HepG2 (cell line): ENCODE results near the gene STMN1. TPM values are rescaled to one million over a fixed set of nuclear protein-coding genes. Genes with fewer than 3 reads are reported as not detected.

ENCODE experiments used
- ETV5 ChIP-seq: IDR thresholded peaks from 2 replicates; pipeline ENCODE4 v1.6.1; 2018; ENCODE audit warnings: missing biosample characterization, missing genetic modification reagents, inconsistent platforms, borderline replicate concordance
- FOXJ3 ChIP-seq: sonication (generic); formaldehyde crosslinking; IDR thresholded peaks from 2 replicates; pipeline ENCODE4 v1.4.0; 2020; ENCODE audit warnings: missing genetic modification reagents, mild to moderate bottlenecking, borderline replicate concordance
- IRF2 ChIP-seq: IDR thresholded peaks from 2 replicates; pipeline ENCODE4 v1.6.1; 2018; ENCODE audit warnings: missing genetic modification reagents, missing compliant biosample characterization
- KDM5A ChIP-seq: fragments of 200-600 bp; sonication (generic); IDR thresholded peaks from 2 replicates; pipeline ENCODE4 v1.7.0; 2018; ENCODE audit warnings: antibody characterized with exemption, mild to moderate bottlenecking, low read length, borderline replicate concordance
- MEIS2 ChIP-seq: sonication (generic); formaldehyde crosslinking; IDR thresholded peaks from 2 replicates; pipeline ENCODE4 v1.9.0; 2021; ENCODE audit warnings: mild to moderate bottlenecking, missing genetic modification reagents
- MYNN ChIP-seq: sonication (generic); formaldehyde crosslinking; IDR thresholded peaks from 2 replicates; pipeline ENCODE4 v1.4.0; 2020; ENCODE audit warnings: mild to moderate bottlenecking, low read depth, missing genetic modification reagents
- SAFB2 ChIP-seq: sonication (generic); formaldehyde crosslinking; IDR thresholded peaks from 2 replicates; pipeline ENCODE4 v1.5.1; 2020; ENCODE audit warnings: missing genetic modification reagents, low read depth, mild to moderate bottlenecking, borderline replicate concordance
- SNAPC2 ChIP-seq: sonication (generic); formaldehyde crosslinking; IDR thresholded peaks from 2 replicates; pipeline ENCODE4 v1.8.1; 2022; ENCODE audit warnings: mild to moderate bottlenecking, missing genetic modification reagents
- SOX5 ChIP-seq: IDR thresholded peaks from 2 replicates; pipeline ENCODE4 v1.6.1; 2016; ENCODE audit warnings: borderline replicate concordance
- SRY ChIP-seq: sonication (generic); formaldehyde crosslinking; IDR thresholded peaks from 2 replicates; pipeline ENCODE4 v1.8.0; 2022; ENCODE audit warnings: mild to moderate bottlenecking, missing genetic modification reagents
- ZFYVE20 ChIP-seq: sonication (generic); formaldehyde crosslinking; IDR thresholded peaks from 2 replicates; pipeline ENCODE4 v1.8.0; 2023; ENCODE audit warnings: low read depth, mild to moderate bottlenecking, moderate library complexity, missing genetic modification reagents, borderline replicate concordance
- ZNF121 ChIP-seq: sonication (generic); formaldehyde crosslinking; IDR thresholded peaks from 2 replicates; pipeline ENCODE4 v1.5.0; 2020; ENCODE audit warnings: mild to moderate bottlenecking, missing genetic modification reagents
- ZNF333 ChIP-seq: sonication (generic); formaldehyde crosslinking; IDR thresholded peaks from 2 replicates; pipeline ENCODE4 v1.4.0; 2020; ENCODE audit warnings: mild to moderate bottlenecking, missing genetic modification reagents, borderline replicate concordance
- ZNF563 ChIP-seq: sonication (generic); formaldehyde crosslinking; IDR thresholded peaks from 2 replicates; pipeline ENCODE4 v1.8.0; 2022; ENCODE audit warnings: mild to moderate bottlenecking, moderate library complexity, missing genetic modification reagents
- ZNF670 ChIP-seq: sonication (generic); formaldehyde crosslinking; IDR thresholded peaks from 2 replicates; pipeline ENCODE4 v1.8.0; 2022; ENCODE audit warnings: mild to moderate bottlenecking, missing genetic modification reagents, borderline replicate concordance
- ZNF75D ChIP-seq: sonication (generic); formaldehyde crosslinking; IDR thresholded peaks from 2 replicates; pipeline ENCODE4 v1.8.1; 2023; ENCODE audit warnings: missing genetic modification reagents, mild to moderate bottlenecking, borderline replicate concordance
- ZNF773 ChIP-seq: sonication (generic); formaldehyde crosslinking; IDR thresholded peaks from 2 replicates; pipeline ENCODE4 v1.4.0; 2020; ENCODE audit warnings: missing genetic modification reagents, borderline replicate concordance
- ZNF781 ChIP-seq: sonication (generic); formaldehyde crosslinking; IDR thresholded peaks from 2 replicates; pipeline ENCODE4 v1.5.1; 2020; ENCODE audit warnings: borderline replicate concordance, mild to moderate bottlenecking, missing genetic modification reagents; ENCODE audit errors: not compliant biosample characterization
- ZNF816 ChIP-seq: sonication (generic); formaldehyde crosslinking; IDR thresholded peaks from 2 replicates; pipeline ENCODE4 v1.8.0; 2022; ENCODE audit warnings: missing genetic modification reagents, mild to moderate bottlenecking, borderline replicate concordance
- polyA plus RNA-seq, 8 experiments: library from polyadenylated mRNA; depleted of rRNA in 3 of 8; stranded (reverse) in 7 of 8; unstranded in 1 of 8; fragments of >200 nt; fragmentation: Illumina TruSeq in 4 of 8; extraction: Trizol in 4 of 8; gene quantifications; 2 replicates each; pipeline versions ENCODE4 v1.2.1 to v1.2.3, GENCODE V29; 2011 to 2016; ENCODE audit warnings: low read depth in 4 of 8, missing spikeins in 1 of 8, mixed read lengths in 1 of 8; ENCODE audit not compliant: insufficient read depth in 1 of 8
- total RNA-seq, 5 experiments: library from RNA; depleted of rRNA; stranded (reverse); fragments of >200 nt; fragmentation: Illumina TruSeq; extraction: Trizol; gene quantifications; 2 replicates each; pipeline ENCODE4 v1.2.3, GENCODE V29; 2016; ENCODE audit warnings: low read depth in 1 of 5
- TF ChIP-seq, protein P1 (sequence below): sonication (generic); formaldehyde crosslinking; conservative IDR thresholded peaks from 2 replicates; pipeline ENCODE4 v1.4.0; 2020; ENCODE audit warnings: missing genetic modification reagents
- TF ChIP-seq, protein P2 (sequence below): IDR thresholded peaks from 2 replicates; pipeline ENCODE4 v1.6.1; 2012; ENCODE audit warnings: inconsistent platforms

The STMN1 gene
- total and polyA plus RNA-seq, 2 of the 13 experiments (the other 11 are each of a cell fraction or from before 2014, with no cell fraction given) = 45.9 to 409 TPM

DNA sequence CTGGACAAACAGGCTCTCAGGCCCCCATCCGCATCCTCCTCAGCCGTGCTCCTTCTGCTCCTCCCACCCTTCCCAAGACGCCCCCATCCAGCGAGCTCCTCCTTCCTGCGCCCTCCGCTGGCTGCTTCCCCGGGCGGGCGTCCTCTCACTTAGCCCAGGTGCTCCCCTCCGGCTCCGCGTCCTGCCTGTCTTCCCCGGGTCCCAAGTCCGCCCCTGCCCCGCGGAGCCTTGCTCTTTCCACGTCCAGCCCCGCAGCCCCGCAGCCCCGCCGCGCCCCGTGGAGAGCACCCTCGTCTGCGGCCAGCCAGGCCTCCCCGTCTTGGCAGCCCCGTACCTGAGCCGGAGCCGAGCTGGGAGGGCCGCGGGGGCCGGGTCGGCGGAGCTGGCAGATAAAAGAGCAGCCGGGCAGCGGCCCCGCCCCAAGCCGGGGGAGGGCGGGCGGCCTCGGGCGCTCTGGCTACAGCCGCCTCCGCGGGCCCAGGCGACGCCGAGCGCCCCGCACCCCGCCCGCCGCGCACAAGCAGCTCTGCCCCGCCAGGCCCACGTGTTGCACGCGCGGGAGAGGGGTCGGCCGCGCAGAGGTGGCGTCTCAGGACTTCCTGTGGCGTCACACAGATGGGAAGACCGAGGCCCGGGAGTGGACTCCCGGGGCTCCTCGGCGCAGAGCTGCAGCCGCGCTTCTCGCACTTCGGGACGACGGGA lies 30.9 kb downstream of the STMN1 start, which contains the start of gene PAQR7 (continued):
- TF ChIP-seq ZNF333 (0 out of 2 replicates have a peak, but pooled peaks have one; percentile 45), FOXJ3 (CRISPR knock-in tag) (no peak), ZNF121 (CRISPR knock-in tag) (0 out of 2 replicates have a peak, but pooled peaks have one; percentile 41), ZNF75D (CRISPR knock-in tag) (no peak), SOX5 (peak; percentile 41; the same call in 1 of the 2 replicates), ZNF563 (peak; percentile 98), ZNF773 (peak; percentile 51; the same call in 1 of the 2 replicates), ZNF670 (CRISPR knock-in tag) (0 out of 2 replicates have a peak, but pooled peaks have one; percentile 11), MYNN (CRISPR knock-in tag) (no peak), SAFB2 (CRISPR knock-in tag) (peak; percentile 90), ETV5 (CRISPR knock-in tag) (peak; percentile 78), SNAPC2 (no peak), ZFYVE20 (CRISPR knock-in tag) (0 out of 2 replicates have a peak, but pooled peaks have one; percentile 84), SRY (CRISPR knock-in tag) (peak; percentile 80; the same call in 1 of the 2 replicates), MEIS2 (CRISPR knock-in tag) (no peak), ZNF816 (CRISPR knock-in tag) (peak; percentile 30; the same call in 1 of the 2 replicates), IRF2 (CRISPR knock-in tag) (no peak), KDM5A (no peak; the same call in 1 of the 2 replicates), ZNF781 (peak; percentile 22)
- TF ChIP-seq, protein P1, sequence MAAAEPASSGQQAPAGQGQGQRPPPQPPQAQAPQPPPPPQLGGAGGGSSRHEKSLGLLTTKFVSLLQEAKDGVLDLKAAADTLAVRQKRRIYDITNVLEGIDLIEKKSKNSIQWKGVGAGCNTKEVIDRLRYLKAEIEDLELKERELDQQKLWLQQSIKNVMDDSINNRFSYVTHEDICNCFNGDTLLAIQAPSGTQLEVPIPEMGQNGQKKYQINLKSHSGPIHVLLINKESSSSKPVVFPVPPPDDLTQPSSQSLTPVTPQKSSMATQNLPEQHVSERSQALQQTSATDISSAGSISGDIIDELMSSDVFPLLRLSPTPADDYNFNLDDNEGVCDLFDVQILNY (CRISPR knock-in tag) = peak; percentile 72; the same call in 1 of the 2 replicates
- TF ChIP-seq, protein P2, sequence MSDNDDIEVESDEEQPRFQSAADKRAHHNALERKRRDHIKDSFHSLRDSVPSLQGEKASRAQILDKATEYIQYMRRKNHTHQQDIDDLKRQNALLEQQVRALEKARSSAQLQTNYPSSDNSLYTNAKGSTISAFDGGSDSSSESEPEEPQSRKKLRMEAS = peak; percentile 99
